A673 (cell line): ENCODE measurements around the gene CYSRT1. TPM values are rescaled to one million over a fixed set of nuclear protein-coding genes. Genes with fewer than 3 reads are reported as not detected.
A peak's percentile ranks its signal among the peaks of the same experiment; 100 is the strongest.

Experiments used
- BruUV-seq: library from RNA; stranded (reverse); fragments of 400-500 nt; replicated peaks from 2 replicates; lab custom pipeline; 2021; lab: Mats Ljungman, UMichigan
- CTCF ChIA-PET: fragments of 300-600 bp; sonication (Branson Sonifier 250); formaldehyde crosslinking; loops from one replicate; lab custom pipeline; 2022; ENCODE audit warnings: antibody characterized with exemption; lab: Charles Lee
- POLR2A ChIA-PET: fragments of 300-600 bp; sonication (Branson Sonifier 250); formaldehyde crosslinking; loops from one replicate; lab custom pipeline; 2022; ENCODE audit warnings: antibody characterized with exemption; ENCODE audit not compliant: low non-redundant PET; lab: Charles Lee
- DNase-seq: peaks from one replicate; pipeline ENCODE4 v3.0.0-alpha.2; 2015; ENCODE audit warnings: low spot score
- H3K27ac ChIP-seq: fragments of 200-600 bp; sonication (generic); 2 replicates; pipeline ENCODE4 v1.5.1; 2016; ENCODE audit warnings: mixed run types, low read depth, mild to moderate bottlenecking, mixed read lengths, antibody characterized with exemption, low read length; ENCODE audit not compliant: poor library complexity, severe bottlenecking
- H3K27me3 ChIP-seq: fragments of 200-600 bp; sonication (generic); replicated peaks from 2 replicates; pipeline ENCODE4 v1.6.1; 2017; ENCODE audit warnings: mixed run types, low read depth, mild to moderate bottlenecking, mixed read lengths, antibody characterized with exemption, low read length; ENCODE audit not compliant: insufficient read depth, poor library complexity
- H3K36me3 ChIP-seq: fragments of 200-600 bp; sonication (generic); 2 replicates; pipeline ENCODE4 v1.6.1; 2016; ENCODE audit warnings: mixed run types, mild to moderate bottlenecking, mixed read lengths, antibody characterized with exemption, low read length; ENCODE audit not compliant: insufficient read depth, poor library complexity, severe bottlenecking
- H3K4me1 ChIP-seq: fragments of 200-600 bp; sonication (generic); 2 replicates; pipeline ENCODE4 v1.6.1; 2017; ENCODE audit warnings: mixed run types, mild to moderate bottlenecking, mixed read lengths, antibody characterized with exemption, low read length; ENCODE audit not compliant: insufficient read depth, poor library complexity, severe bottlenecking
- H3K4me3 ChIP-seq: fragments of 200-600 bp; sonication (generic); 2 replicates; pipeline ENCODE4 v1.5.1; 2016; ENCODE audit warnings: low read depth, mixed run types, mild to moderate bottlenecking, mixed read lengths, low read length; ENCODE audit not compliant: poor library complexity, severe bottlenecking
- H3K9me3 ChIP-seq: fragments of 200-600 bp; sonication (generic); 2 replicates; pipeline ENCODE4 v1.6.1; 2016; ENCODE audit warnings: mixed run types, low read depth, mild to moderate bottlenecking, mixed read lengths, antibody characterized with exemption, low read length; ENCODE audit not compliant: poor library complexity, severe bottlenecking
- CTCF ChIP-seq: fragments of 300-800, 200-600 bp; sonication (generic); conservative IDR thresholded peaks from 2 replicates; pipeline ENCODE4 v1.5.1; 2017; ENCODE audit warnings: low read depth, mild to moderate bottlenecking, antibody characterized with exemption, low read length, moderate library complexity, mixed read lengths
- EZH2 ChIP-seq: fragments of 200-600 bp; sonication (generic); IDR thresholded peaks from 2 replicates; pipeline ENCODE4 v1.6.1; 2017; ENCODE audit warnings: borderline replicate concordance, low read depth, mild to moderate bottlenecking, mixed read lengths, antibody characterized with exemption, low read length; ENCODE audit not compliant: poor library complexity, severe bottlenecking
- intact Hi-C: fragments of 100-400 bp; cut with micrococcal nuclease; formaldehyde crosslinking; loops from one replicate; pipeline ENCODE4 v1.10.0; 2022; ENCODE audit not compliant: unreplicated experiment
- total RNA-seq: library from RNA; stranded (reverse); gene quantifications from 2 replicates; pipeline ENCODE4 v1.2.3, GENCODE V29; 2021

Gene CYSRT1
- total RNA-seq, 1 experiment from 2014 or later: 0.37 TPM

- Histone ChIP-seq H3K4me1 (peaks cover 26% of the 10 kb centered on the region), H3K36me3 (peaks cover 24% of the 10 kb centered on the region), H3K9me3 (no peaks in the 10 kb centered on the region), H3K27me3 (no peaks in the 10 kb centered on the region), H3K27ac (peak overlapping the region; percentile 35), H3K4me3 (no peak overlapping the region)
- ChIA-PET CTCF (no interaction called here), POLR2A (interaction anchor here (0.7 kb wide), 1 partner anchor 8 kb away, joined by 7 read pairs; no protein-coding TSS in a partner anchor)
- DNase-seq: no peak
- intact Hi-C loops: no loop called here
- TF ChIP-seq EZH2 (no peak), CTCF (no peak; the same call in 1 of the 2 replicates)
- BruUV-seq: no TSS peak
Observed at GRCh38 chr9:137244486-137245449, 19.8 kb downstream of the CYSRT1 start.

GRCh38 chr9:137245450-137246421 lies 20.8 kb downstream of the CYSRT1 start:
- DNase-seq: no peak
- intact Hi-C loops: no loop called here
- TF ChIP-seq EZH2: no peak
- TF ChIP-seq CTCF: no peak
- Histone ChIP-seq H3K27ac (no peak overlapping the region), H3K36me3 (peaks cover 24% of the 10 kb centered on the region), H3K27me3 (no peaks in the 10 kb centered on the region), H3K4me3 (no peak overlapping the region), H3K4me1 (peaks cover 26% of the 10 kb centered on the region), H3K9me3 (no peaks in the 10 kb centered on the region)
- CTCF ChIA-PET: no interaction called here
- no TSS peak for BruUV-seq
- POLR2A ChIA-PET: interaction anchor here (0.7 kb wide), 1 partner anchor 9 kb away, joined by 7 read pairs; no protein-coding TSS in a partner anchor

- TF ChIP-seq EZH2: no peak
- no peak for TF ChIP-seq CTCF
- peaks cover 24% of the 10 kb centered on the region for H3K4me1 ChIP-seq
- H3K27ac ChIP-seq: no peak overlapping the region
- peaks cover 16% of the 10 kb centered on the region for H3K36me3 ChIP-seq
- no TSS peak for BruUV-seq
- DNase-seq: no peak
- intact Hi-C loops: no loop called here
- H3K27me3 ChIP-seq: no peaks in the 10 kb centered on the region
- H3K9me3 ChIP-seq: no peaks in the 10 kb centered on the region
- ChIA-PET CTCF (interaction anchor here (0.5 kb wide), 1 partner anchor 24 kb away, joined by 8 read pairs; no protein-coding TSS in a partner anchor), POLR2A (no interaction called here)
- no peak overlapping the region for H3K4me3 ChIP-seq
Observed at GRCh38 chr9:137247135-137247915, 22.4 kb downstream of the CYSRT1 start.
